ENCODE data around the gene NUDT15.

The NUDT15 gene

DNA sequence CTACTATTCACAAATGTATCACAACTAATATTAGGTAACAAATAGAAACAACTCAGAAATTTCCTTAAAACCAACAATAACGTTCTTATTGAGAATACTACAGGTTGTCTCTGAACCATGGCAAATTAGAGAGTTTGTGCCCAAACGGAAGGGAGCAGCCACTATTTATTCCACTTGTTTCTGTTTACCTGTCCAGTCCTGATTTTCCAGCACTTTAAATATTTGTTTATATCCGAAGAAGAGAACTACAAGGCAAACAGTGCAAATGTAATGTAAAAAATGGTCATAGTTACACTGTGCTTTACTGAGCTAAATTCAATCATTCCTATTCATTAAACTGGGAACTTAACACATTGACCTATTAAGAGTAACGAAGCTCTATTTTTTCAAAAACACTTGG is 45.7 kb upstream of the NUDT15 start:
- peaks cover 54% of the 10 kb centered on the region for H3K79me2 ChIP-seq (ENCODE audit: control insufficient read depth, low read length)
- H3K27me3 ChIP-seq (ENCODE audit: control insufficient read depth, low read length): no peaks in the 10 kb centered on the region
- H3K36me3 ChIP-seq (ENCODE audit: control insufficient read depth, low read length): peaks cover 70% of the 10 kb centered on the region

GRCh38 chr13:47997384-47997783 is 40.1 kb upstream of the NUDT15 start:
- H3K9me3 ChIP-seq (ENCODE audit: control insufficient read depth, insufficient read depth, low read length): no peaks in the 10 kb centered on the region
- no peak overlapping the region for H3K4me3 ChIP-seq (ENCODE audit: low read length)
- H3K27ac ChIP-seq (ENCODE audit: low read depth, low read length): no peak overlapping the region
- no peaks in the 10 kb centered on the region for H3K9me2 ChIP-seq (replicated peaks; ENCODE audit: control insufficient read depth, low read length)
- H3K4me1 ChIP-seq (ENCODE audit: control insufficient read depth, low read length): peaks cover 14% of the 10 kb centered on the region
- H3F3A ChIP-seq (ENCODE audit: control insufficient read depth, insufficient read depth): no peaks in the 10 kb centered on the region
- no peaks in the 10 kb centered on the region for H3K27me3 ChIP-seq (ENCODE audit: control insufficient read depth, low read length)
- peaks cover 45% of the 10 kb centered on the region for H3K36me3 ChIP-seq (ENCODE audit: control insufficient read depth, low read length)
- TF ChIP-seq, protein P1, sequence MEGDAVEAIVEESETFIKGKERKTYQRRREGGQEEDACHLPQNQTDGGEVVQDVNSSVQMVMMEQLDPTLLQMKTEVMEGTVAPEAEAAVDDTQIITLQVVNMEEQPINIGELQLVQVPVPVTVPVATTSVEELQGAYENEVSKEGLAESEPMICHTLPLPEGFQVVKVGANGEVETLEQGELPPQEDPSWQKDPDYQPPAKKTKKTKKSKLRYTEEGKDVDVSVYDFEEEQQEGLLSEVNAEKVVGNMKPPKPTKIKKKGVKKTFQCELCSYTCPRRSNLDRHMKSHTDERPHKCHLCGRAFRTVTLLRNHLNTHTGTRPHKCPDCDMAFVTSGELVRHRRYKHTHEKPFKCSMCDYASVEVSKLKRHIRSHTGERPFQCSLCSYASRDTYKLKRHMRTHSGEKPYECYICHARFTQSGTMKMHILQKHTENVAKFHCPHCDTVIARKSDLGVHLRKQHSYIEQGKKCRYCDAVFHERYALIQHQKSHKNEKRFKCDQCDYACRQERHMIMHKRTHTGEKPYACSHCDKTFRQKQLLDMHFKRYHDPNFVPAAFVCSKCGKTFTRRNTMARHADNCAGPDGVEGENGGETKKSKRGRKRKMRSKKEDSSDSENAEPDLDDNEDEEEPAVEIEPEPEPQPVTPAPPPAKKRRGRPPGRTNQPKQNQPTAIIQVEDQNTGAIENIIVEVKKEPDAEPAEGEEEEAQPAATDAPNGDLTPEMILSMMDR (IDR thresholded peaks at IDR 0.05; ENCODE audit: low read depth, low read length, poor library complexity, severe bottlenecking): no peak
- no peak for TF ChIP-seq EZH2phosphoT487 (IDR thresholded peaks at IDR 0.05; ENCODE audit: borderline replicate concordance, low read length)
- no peak overlapping the region for H3K4me2 ChIP-seq (ENCODE audit: low read length)
- peaks cover 73% of the 10 kb centered on the region for H3K79me2 ChIP-seq (ENCODE audit: control insufficient read depth, low read length)
- H4K20me1 ChIP-seq (ENCODE audit: control insufficient read depth, insufficient read depth, low read depth, low read length): no peaks in the 10 kb centered on the region

More for the DNA sequence above, 45.7 kb upstream of the NUDT15 start:
- no peaks in the 10 kb centered on the region for H4K20me1 ChIP-seq (ENCODE audit: control insufficient read depth, insufficient read depth, low read depth, low read length)
- H3F3A ChIP-seq (ENCODE audit: control insufficient read depth, insufficient read depth): no peaks in the 10 kb centered on the region; the same call in 1 of the 2 replicates
- no peaks in the 10 kb centered on the region for H3K4me1 ChIP-seq (ENCODE audit: control insufficient read depth, low read length)
- H3K4me2 ChIP-seq (ENCODE audit: low read length): no peak overlapping the region
- H3K27ac ChIP-seq (ENCODE audit: low read depth, low read length): no peak overlapping the region
- H3K4me3 ChIP-seq (ENCODE audit: low read length): no peak overlapping the region
- H3K9me3 ChIP-seq (ENCODE audit: control insufficient read depth, insufficient read depth, low read length): no peaks in the 10 kb centered on the region
- TF ChIP-seq, protein P1 (IDR thresholded peaks at IDR 0.05; ENCODE audit: low read depth, low read length, poor library complexity, severe bottlenecking): no peak
- no peaks in the 10 kb centered on the region for H3K9me2 ChIP-seq (replicated peaks; ENCODE audit: control insufficient read depth, low read length)

DNA sequence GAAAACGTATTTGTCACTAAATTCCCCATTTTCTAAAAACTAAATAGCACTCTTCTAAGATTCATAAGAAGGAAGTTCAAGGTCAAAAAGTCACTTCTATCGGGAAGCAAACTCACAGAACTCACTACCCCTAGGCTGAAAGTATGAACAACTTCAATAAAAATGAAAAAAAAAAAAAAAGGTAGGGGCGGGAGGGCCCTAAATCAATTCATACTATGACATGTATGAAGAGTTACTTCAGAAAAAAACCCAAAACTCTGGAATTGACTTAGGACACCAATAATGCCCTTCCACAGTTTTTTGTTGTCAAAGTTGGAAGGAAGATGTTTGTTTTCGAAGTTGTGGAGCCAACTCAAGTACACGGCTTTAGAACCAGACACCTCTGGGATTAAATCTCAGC is 37.6 kb upstream of the NUDT15 start:
- H3K9me2 ChIP-seq (replicated peaks; ENCODE audit: control insufficient read depth, low read length): no peaks in the 10 kb centered on the region
- peaks cover 24% of the 10 kb centered on the region for H3K36me3 ChIP-seq (ENCODE audit: control insufficient read depth, low read length)
- H3K27ac ChIP-seq (ENCODE audit: low read depth, low read length): no peak overlapping the region
- H3K4me3 ChIP-seq (ENCODE audit: low read length): peak overlapping the region; percentile 89
- TF ChIP-seq, protein P1 (IDR thresholded peaks at IDR 0.05; ENCODE audit: low read depth, low read length, poor library complexity, severe bottlenecking): no peak
- TF ChIP-seq EZH2phosphoT487 (IDR thresholded peaks at IDR 0.05; ENCODE audit: borderline replicate concordance, low read length): no peak
- no peaks in the 10 kb centered on the region for H3K27me3 ChIP-seq (ENCODE audit: control insufficient read depth, low read length)
- peaks cover 55% of the 10 kb centered on the region for H3K79me2 ChIP-seq (ENCODE audit: control insufficient read depth, low read length)
- H3K4me2 ChIP-seq (ENCODE audit: low read length): peak overlapping the region; percentile 69
- H4K20me1 ChIP-seq (ENCODE audit: control insufficient read depth, insufficient read depth, low read depth, low read length): no peaks in the 10 kb centered on the region
- H3F3A ChIP-seq (ENCODE audit: control insufficient read depth, insufficient read depth): no peaks in the 10 kb centered on the region
- no peaks in the 10 kb centered on the region for H3K9me3 ChIP-seq (ENCODE audit: control insufficient read depth, insufficient read depth, low read length)
- peaks cover 14% of the 10 kb centered on the region for H3K4me1 ChIP-seq (ENCODE audit: control insufficient read depth, low read length)
